Upper lobe of left lung (tissue), 6 donors: ENCODE measurements around the gene MIX23. TPM values are rescaled to one million over a fixed set of nuclear protein-coding genes. Genes with fewer than 3 reads are reported as not detected.
A peak's percentile ranks its signal among the peaks of the same experiment; 100 is the strongest.

Experiments used
- ATAC-seq, 2 donors: fragments of 200-7000 bp; cut with Tn5 transposase; one replicate each; pipeline ENCODE4 v1.9.1; 2022; ENCODE audit warnings: mild to moderate bottlenecking in 2 of 2, moderate library complexity in 2 of 2; ENCODE audit not compliant: low FRiP score in 2 of 2
- DNase-seq, 2 donors: peaks; one replicate each; pipeline ENCODE4 v3.0.0-alpha.2; 2019 to 2020
- H3K27ac ChIP-seq, 4 donors: fragments of 200-600 bp; sonication (generic); one replicate each; pipeline ENCODE4 v1.5.1; 2016 to 2019
- H3K27me3 ChIP-seq, 4 donors: fragments of 200-600 bp; sonication (generic); one replicate each; pipeline ENCODE4 v1.5.1; 2017 to 2019
- H3K36me3 ChIP-seq, 4 donors: fragments of 200-600 bp; sonication (generic); one replicate each; pipeline ENCODE4 v1.5.1; 2016 to 2019
- H3K4me1 ChIP-seq, 4 donors: fragments of 200-600 bp; sonication (generic); one replicate each; pipeline ENCODE4 v1.5.1; 2018 to 2019
- H3K4me3 ChIP-seq, 4 donors: fragments of 200-600 bp; sonication (generic); one replicate each; pipeline ENCODE4 v1.5.1; 2017 to 2019; ENCODE audit warnings: mild to moderate bottlenecking in 2 of 4, moderate library complexity in 1 of 4
- H3K9me3 ChIP-seq, 4 donors: fragments of 200-600 bp; sonication (generic); one replicate each; pipeline ENCODE4 v1.5.1; 2018 to 2019
- CTCF ChIP-seq, 6 experiments: fragments of 450-650 bp in 4 of 6; fragments of 200-600 bp in 2 of 6; sonication (generic) in 2 of 6; IDR thresholded peaks; one replicate each; pipeline ENCODE4 v1.5.1; 2016 to 2019; ENCODE audit warnings: antibody characterized with exemption in 6 of 6
- EP300 ChIP-seq, 4 donors: sonication (generic); formaldehyde crosslinking; IDR thresholded peaks; one replicate each; pipeline ENCODE4 v1.5.1; 2017; ENCODE audit warnings: antibody characterized with exemption in 4 of 4, control low read depth in 2 of 4
- POLR2A ChIP-seq, 4 donors: fragments of 450-650 bp; IDR thresholded peaks; one replicate each; pipeline ENCODE4 v1.5.1; 2016 to 2017; ENCODE audit warnings: antibody characterized with exemption in 4 of 4, mild to moderate bottlenecking in 2 of 4
- POLR2AphosphoS5 ChIP-seq, 2 donors: sonication (generic); formaldehyde crosslinking; IDR thresholded peaks; one replicate each; pipeline ENCODE4 v1.5.1; 2017; ENCODE audit warnings: antibody characterized with exemption in 2 of 2
- WGBS, 2 donors: methylation state at CpG; one replicate each; pipeline ENCODE4 v1.1.5; 2017 to 2018; 5-methylcytosine and 5-hydroxymethylcytosine counted together
- total RNA-seq, 6 donors: library from RNA; depleted of rRNA in 4 of 6; stranded (reverse); fragments of >200 nt in 4 of 6; gene quantifications; one replicate each; pipeline versions ENCODE4 v1.1.0 to v1.2.1, GENCODE V29; 2016 to 2021
- donor health status: DM: no; HTN: no; CAD: no; lungs with moderate emphysema.
- donor health status: DM: no; HTN: yes; CAD: no; lungs with severe emphysema.

Gene MIX23
- total RNA-seq, 6 donors from 2014 or later = 15.5 to 24.7 (median 18.2) TPM

GRCh38 chr3:122357828-122358702 lies 25.0 kb downstream of the MIX23 start:
- Histone ChIP-seq H3K4me1 (no peaks in the 10 kb centered on the region), H3K27ac (no peak overlapping the region), H3K9me3 (no peaks in the 10 kb centered on the region), H3K27me3 (no peaks in the 10 kb centered on the region), H3K36me3 (peaks cover 0 to 30% (median 12%) of the 10 kb centered on the region in 4 donors), H3K4me3 (no peak overlapping the region)
- DNase-seq (no peak), ATAC-seq (no peak)
- TF ChIP-seq CTCF (IDR thresholded peaks at IDR 0.05) (no peak), EP300 (IDR thresholded peaks at IDR 0.05) (no peak), POLR2AphosphoS5 (IDR thresholded peaks at IDR 0.05) (no peak), POLR2A (IDR thresholded peaks at IDR 0.05) (no peak)
- WGBS, 2 donors = 73 to 80% methylated on average over 2 of the region's 2 CpGs

- 62 to 68% methylated on average over 4 of the region's 4 CpGs for WGBS, 2 donors
- Histone ChIP-seq H3K9me3 (no peaks in the 10 kb centered on the region), H3K27me3 (no peaks in the 10 kb centered on the region), H3K27ac (no peak overlapping the region), H3K4me1 (no peaks in the 10 kb centered on the region), H3K36me3 (peaks cover 0 to 18% (median 5%) of the 10 kb centered on the region in 4 donors), H3K4me3 (no peak overlapping the region)
- peak in 3 of 6 experiments; percentile 13 to 28 (median 21) for TF ChIP-seq CTCF (IDR thresholded peaks at IDR 0.05)
- TF ChIP-seq POLR2AphosphoS5 (IDR thresholded peaks at IDR 0.05) = no peak
- DNase-seq (peak; percentile 22 to 26), ATAC-seq (no peak)
Observed at GRCh38 chr3:122356402-122356801, 26.6 kb downstream of the MIX23 start.

- ATAC-seq = no peak
- WGBS, 2 donors = 49 to 55% methylated on average over 4 of the region's 4 CpGs
- Histone ChIP-seq H3K9me3 (no peaks in the 10 kb centered on the region), H3K4me1 (no peaks in the 10 kb centered on the region), H3K36me3 (peaks cover 0 to 15% (median 5%) of the 10 kb centered on the region in 4 donors), H3K27ac (no peak overlapping the region), H3K27me3 (no peaks in the 10 kb centered on the region), H3K4me3 (no peak overlapping the region)
- DNase-seq = no peak
- no peak for TF ChIP-seq POLR2A (IDR thresholded peaks at IDR 0.05)
- TF ChIP-seq EP300 (IDR thresholded peaks at IDR 0.05) = no peak
- TF ChIP-seq CTCF (IDR thresholded peaks at IDR 0.05) = no peak
- TF ChIP-seq POLR2AphosphoS5 (IDR thresholded peaks at IDR 0.05) = no peak
Observed at GRCh38 chr3:122355612-122356011, 27.4 kb downstream of the MIX23 start.

- ATAC-seq (no peak), DNase-seq (no peak)
- WGBS, 2 donors = 85 to 91% methylated on average over 1 of the region's 1 CpG
- no peaks in the 10 kb centered on the region for H3K9me3 ChIP-seq
- peaks cover 0 to 11% (median 5%) of the 10 kb centered on the region in 4 donors for H3K36me3 ChIP-seq
- H3K4me3 ChIP-seq = no peak overlapping the region
- H3K4me1 ChIP-seq = no peaks in the 10 kb centered on the region
- no peak overlapping the region for H3K27ac ChIP-seq
- no peaks in the 10 kb centered on the region for H3K27me3 ChIP-seq
- no peak for TF ChIP-seq POLR2A (IDR thresholded peaks at IDR 0.05)
- no peak for TF ChIP-seq POLR2AphosphoS5 (IDR thresholded peaks at IDR 0.05)
- no peak for TF ChIP-seq EP300 (IDR thresholded peaks at IDR 0.05)
- no peak for TF ChIP-seq CTCF (IDR thresholded peaks at IDR 0.05)
Observed at GRCh38 chr3:122353893-122354401, 29.1 kb downstream of the MIX23 start.
